Smooth muscle cell (in vitro differentiated cells): ENCODE measurements around the gene FHIT. TPM values are rescaled to one million over a fixed set of nuclear protein-coding genes. Genes with fewer than 3 reads are reported as not detected.
A peak's percentile ranks its signal among the peaks of the same experiment; 100 is the strongest.

Experiments used
- DNase-seq: peaks from one replicate; lab custom pipeline; 2025; ENCODE audit not compliant: unreplicated experiment; lab: John Stamatoyannopoulos, UW
- H2AFZ ChIP-seq: fragments of 200-600 bp; sonication (generic); 2 replicates; pipeline ENCODE4 v1.6.0; 2016; ENCODE audit warnings: antibody characterized with exemption, low read depth, mild to moderate bottlenecking
- H3F3A ChIP-seq: fragments of 200-600 bp; sonication (generic); 2 replicates; pipeline ENCODE4 v1.6.0; 2017; ENCODE audit warnings: antibody characterized with exemption, low read depth
- H3K27ac ChIP-seq: fragments of 200-600 bp; sonication (generic); 2 replicates; pipeline ENCODE4 v1.5.1; 2016; ENCODE audit warnings: low read depth, mild to moderate bottlenecking
- H3K27me3 ChIP-seq: fragments of 200-600 bp; sonication (generic); 2 replicates; pipeline ENCODE4 v1.6.1; 2016; ENCODE audit warnings: low read depth, mild to moderate bottlenecking
- H3K36me3 ChIP-seq: fragments of 200-600 bp; sonication (generic); 2 replicates; pipeline ENCODE4 v1.5.1; 2016; ENCODE audit warnings: low read depth
- H3K4me1 ChIP-seq: fragments of 200-600 bp; sonication (generic); 2 replicates; pipeline ENCODE4 v1.5.1; 2016; ENCODE audit warnings: low read depth
- H3K4me2 ChIP-seq: fragments of 200-600 bp; sonication (generic); 2 replicates; pipeline ENCODE4 v1.6.0; 2016; ENCODE audit warnings: mild to moderate bottlenecking
- H3K4me3 ChIP-seq: fragments of 200-600 bp; sonication (generic); 2 replicates; pipeline ENCODE4 v1.5.1; 2016; ENCODE audit warnings: mild to moderate bottlenecking
- H3K79me2 ChIP-seq: fragments of 200-600 bp; sonication (generic); 2 replicates; pipeline ENCODE4 v1.6.0; 2016; ENCODE audit warnings: low read depth, mild to moderate bottlenecking
- H3K9ac ChIP-seq: fragments of 200-600 bp; sonication (generic); 2 replicates; pipeline ENCODE4 v1.6.0; 2016; ENCODE audit warnings: low read depth
- H3K9me3 ChIP-seq: fragments of 200-600 bp; sonication (generic); replicated peaks from 2 replicates; pipeline ENCODE4 v1.5.1; 2016; ENCODE audit warnings: low read depth
- H4K20me1 ChIP-seq: fragments of 200-600 bp; sonication (generic); 2 replicates; pipeline ENCODE4 v1.6.0; 2016; ENCODE audit warnings: low read depth
- WGBS: methylation state at CpG from one replicate; pipeline ENCODE4 v1.1.7; 2016; ENCODE audit warnings: low lambda C conversion rate; 5-methylcytosine and 5-hydroxymethylcytosine counted together
- polyA plus RNA-seq: library from polyadenylated mRNA; unstranded; fragments of >200 nt; fragmentation: Nextera tagmentation; extraction: Ambion mirVana; gene quantifications from 2 replicates; pipeline ENCODE4 v1.2.1, GENCODE V29; 2016
- total RNA-seq: library from RNA; depleted of rRNA; stranded (reverse); fragments of >200 nt; gene quantifications from 2 replicates; pipeline ENCODE4 v1.2.3, GENCODE V29; 2014
- TF ChIP-seq, protein P1 (sequence below): fragments of 200-600 bp; sonication (generic); IDR thresholded peaks from 2 replicates; pipeline ENCODE4 v1.5.1; 2017; ENCODE audit warnings: borderline replicate concordance, mild to moderate bottlenecking, antibody characterized with exemption; ENCODE audit not compliant: insufficient read depth, poor library complexity, severe bottlenecking

The FHIT gene
- total and polyA plus RNA-seq, 2 experiments from 2014 or later: 5.9 to 6.7 TPM

GRCh38 chr3:60931452-60931851 is 319.8 kb downstream of the FHIT start:
- no peak overlapping the region for H3K4me2 ChIP-seq
- no peak overlapping the region for H3K27ac ChIP-seq
- H2AFZ ChIP-seq: no peak overlapping the region
- 92% methylated on average over 7 of the region's 7 CpGs for WGBS
- TF ChIP-seq, protein P1, sequence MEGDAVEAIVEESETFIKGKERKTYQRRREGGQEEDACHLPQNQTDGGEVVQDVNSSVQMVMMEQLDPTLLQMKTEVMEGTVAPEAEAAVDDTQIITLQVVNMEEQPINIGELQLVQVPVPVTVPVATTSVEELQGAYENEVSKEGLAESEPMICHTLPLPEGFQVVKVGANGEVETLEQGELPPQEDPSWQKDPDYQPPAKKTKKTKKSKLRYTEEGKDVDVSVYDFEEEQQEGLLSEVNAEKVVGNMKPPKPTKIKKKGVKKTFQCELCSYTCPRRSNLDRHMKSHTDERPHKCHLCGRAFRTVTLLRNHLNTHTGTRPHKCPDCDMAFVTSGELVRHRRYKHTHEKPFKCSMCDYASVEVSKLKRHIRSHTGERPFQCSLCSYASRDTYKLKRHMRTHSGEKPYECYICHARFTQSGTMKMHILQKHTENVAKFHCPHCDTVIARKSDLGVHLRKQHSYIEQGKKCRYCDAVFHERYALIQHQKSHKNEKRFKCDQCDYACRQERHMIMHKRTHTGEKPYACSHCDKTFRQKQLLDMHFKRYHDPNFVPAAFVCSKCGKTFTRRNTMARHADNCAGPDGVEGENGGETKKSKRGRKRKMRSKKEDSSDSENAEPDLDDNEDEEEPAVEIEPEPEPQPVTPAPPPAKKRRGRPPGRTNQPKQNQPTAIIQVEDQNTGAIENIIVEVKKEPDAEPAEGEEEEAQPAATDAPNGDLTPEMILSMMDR: no peak
- H3K36me3 ChIP-seq: no peaks in the 10 kb centered on the region
- no peak overlapping the region for H3K4me3 ChIP-seq
- H3F3A ChIP-seq: no peaks in the 10 kb centered on the region
- no peaks in the 10 kb centered on the region for H3K9me3 ChIP-seq
- H3K4me1 ChIP-seq: no peaks in the 10 kb centered on the region
- no peaks in the 10 kb centered on the region for H3K79me2 ChIP-seq
- DNase-seq: no peak
- H3K27me3 ChIP-seq: no peaks in the 10 kb centered on the region
- H4K20me1 ChIP-seq: no peaks in the 10 kb centered on the region
- no peak overlapping the region for H3K9ac ChIP-seq

GRCh38 chr3:60920519-60920918 is 330.7 kb downstream of the FHIT start:
- H3K27me3 ChIP-seq: peaks cover under 1% of the 10 kb centered on the region
- TF ChIP-seq, protein P1: no peak
- 35% methylated on average over 4 of the region's 4 CpGs for WGBS

DNA sequence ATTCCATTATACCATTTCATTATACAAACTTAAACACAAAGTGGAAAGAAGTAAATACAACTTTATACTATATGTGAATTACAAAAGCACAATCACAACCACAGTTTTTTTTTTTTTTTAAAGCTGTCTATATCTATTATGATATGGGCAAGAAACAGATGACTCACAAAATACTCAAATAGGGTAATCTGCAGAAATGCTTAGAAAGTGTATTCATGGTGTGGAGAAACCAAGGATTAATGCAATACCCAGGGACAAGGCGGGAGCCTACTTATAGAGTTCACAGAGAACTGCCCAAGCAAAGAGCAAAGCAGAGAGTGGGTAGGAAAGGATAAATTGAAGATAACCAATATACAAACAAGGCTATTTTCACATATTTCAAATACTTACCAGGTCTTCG is 332.0 kb downstream of the FHIT start:
- Histone ChIP-seq H3K9ac (no peak overlapping the region), H3K9me3 (no peaks in the 10 kb centered on the region), H3K4me2 (peak overlapping the region; percentile 77), H3K4me3 (no peak overlapping the region), H3K27ac (peak overlapping the region; percentile 55), H2AFZ (no peak overlapping the region), H3F3A (no peaks in the 10 kb centered on the region), H3K79me2 (no peaks in the 10 kb centered on the region), H4K20me1 (no peaks in the 10 kb centered on the region), H3K4me1 (peaks cover 7% of the 10 kb centered on the region), H3K27me3 (peaks cover 6% of the 10 kb centered on the region), H3K36me3 (no peaks in the 10 kb centered on the region)
- DNase-seq: no peak
- WGBS: 45% methylated on average over 2 of the region's 2 CpGs
- TF ChIP-seq, protein P1: no peak

More at GRCh38 chr3:60920519-60920918, 330.7 kb downstream of the FHIT start:
- Histone ChIP-seq H3K4me3 (no peak overlapping the region), H3K9ac (no peak overlapping the region), H3K36me3 (no peaks in the 10 kb centered on the region), H2AFZ (no peak overlapping the region), H3K27ac (peak overlapping the region; percentile 7), H3K9me3 (no peaks in the 10 kb centered on the region), H4K20me1 (no peaks in the 10 kb centered on the region), H3K4me2 (peak overlapping the region; percentile 57), H3F3A (no peaks in the 10 kb centered on the region), H3K79me2 (no peaks in the 10 kb centered on the region), H3K4me1 (peaks cover 7% of the 10 kb centered on the region)
- DNase-seq: no peak

DNA sequence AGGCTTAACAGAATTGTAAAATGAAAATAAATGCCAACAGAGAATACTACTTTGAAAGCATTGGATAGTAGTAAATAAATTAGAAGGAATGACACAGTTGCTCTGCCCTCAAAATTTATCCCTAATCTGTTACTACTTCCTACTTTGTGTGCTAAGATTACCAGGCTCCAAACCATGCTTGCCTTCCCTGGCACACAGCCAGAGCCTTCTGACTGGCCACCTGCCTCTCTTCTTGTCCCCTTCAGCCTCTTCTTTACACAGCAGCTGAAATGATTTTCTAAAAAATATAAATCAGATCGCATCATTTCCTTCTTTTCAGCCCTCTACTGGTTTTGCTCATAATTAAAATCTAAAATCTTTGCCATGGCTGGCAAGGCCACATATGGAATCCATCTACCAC is 334.1 kb downstream of the FHIT start:
- H3K36me3 ChIP-seq: no peaks in the 10 kb centered on the region
- peaks cover 6% of the 10 kb centered on the region for H3K27me3 ChIP-seq
- H3K27ac ChIP-seq: no peak overlapping the region
- no peaks in the 10 kb centered on the region for H3K9me3 ChIP-seq
- no peaks in the 10 kb centered on the region for H3F3A ChIP-seq
- H3K79me2 ChIP-seq: no peaks in the 10 kb centered on the region
- peaks cover 7% of the 10 kb centered on the region for H3K4me1 ChIP-seq
- no peak overlapping the region for H3K9ac ChIP-seq
- DNase-seq: no peak
- H2AFZ ChIP-seq: no peak overlapping the region
- no peaks in the 10 kb centered on the region for H4K20me1 ChIP-seq
- 100% methylated on average over 1 of the region's 1 CpG for WGBS
- H3K4me2 ChIP-seq: no peak overlapping the region
- H3K4me3 ChIP-seq: no peak overlapping the region
- TF ChIP-seq, protein P1: no peak
